Measurements from ENCODE around the gene RAE1.

The RAE1 gene, protein sequence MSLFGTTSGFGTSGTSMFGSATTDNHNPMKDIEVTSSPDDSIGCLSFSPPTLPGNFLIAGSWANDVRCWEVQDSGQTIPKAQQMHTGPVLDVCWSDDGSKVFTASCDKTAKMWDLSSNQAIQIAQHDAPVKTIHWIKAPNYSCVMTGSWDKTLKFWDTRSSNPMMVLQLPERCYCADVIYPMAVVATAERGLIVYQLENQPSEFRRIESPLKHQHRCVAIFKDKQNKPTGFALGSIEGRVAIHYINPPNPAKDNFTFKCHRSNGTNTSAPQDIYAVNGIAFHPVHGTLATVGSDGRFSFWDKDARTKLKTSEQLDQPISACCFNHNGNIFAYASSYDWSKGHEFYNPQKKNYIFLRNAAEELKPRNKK

DNA sequence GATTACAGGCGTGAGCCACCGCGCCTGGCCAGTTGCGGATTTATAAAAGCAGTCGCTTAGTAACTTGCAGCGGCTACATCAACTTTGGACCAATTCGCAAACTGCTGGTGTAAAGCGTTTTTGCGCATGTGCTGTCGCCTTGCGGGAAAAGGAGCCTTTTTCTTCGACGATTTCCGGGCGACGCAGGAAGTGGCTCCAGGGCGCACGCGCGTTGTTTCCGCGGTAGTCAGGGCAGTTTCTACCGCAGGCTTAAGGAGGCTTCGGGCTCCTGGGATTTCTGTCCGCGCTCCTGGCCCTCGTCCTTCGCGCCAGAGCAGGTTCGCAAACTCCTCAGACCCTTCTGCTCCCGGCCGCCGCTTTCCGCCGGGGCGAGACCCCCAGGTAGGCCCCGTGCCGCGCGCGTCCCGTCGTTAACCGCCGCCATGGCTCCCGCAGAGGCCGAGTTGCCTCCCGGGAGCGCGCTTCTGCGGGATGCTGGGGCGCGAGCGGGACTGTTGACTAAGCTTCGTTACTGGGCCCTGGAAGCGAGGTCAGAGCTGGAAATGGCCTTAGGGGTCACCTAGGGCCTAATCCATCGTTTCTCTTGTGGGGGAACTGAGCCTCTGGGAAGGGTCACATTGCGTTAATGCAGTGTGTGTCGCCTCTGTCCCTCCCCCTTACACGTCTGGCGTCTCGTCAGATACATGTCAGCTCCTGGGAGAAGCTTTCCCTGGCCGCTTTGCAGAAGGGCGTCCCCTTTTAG, at the start of gene RAE1:
TSS of gene RAE1 (plus strand) at position 214 of the 742 bp plus-strand sequence. CDS start 2,784 bp downstream, outside the sequence.
- peak; percentile 72 for DNase-seq

DNA sequence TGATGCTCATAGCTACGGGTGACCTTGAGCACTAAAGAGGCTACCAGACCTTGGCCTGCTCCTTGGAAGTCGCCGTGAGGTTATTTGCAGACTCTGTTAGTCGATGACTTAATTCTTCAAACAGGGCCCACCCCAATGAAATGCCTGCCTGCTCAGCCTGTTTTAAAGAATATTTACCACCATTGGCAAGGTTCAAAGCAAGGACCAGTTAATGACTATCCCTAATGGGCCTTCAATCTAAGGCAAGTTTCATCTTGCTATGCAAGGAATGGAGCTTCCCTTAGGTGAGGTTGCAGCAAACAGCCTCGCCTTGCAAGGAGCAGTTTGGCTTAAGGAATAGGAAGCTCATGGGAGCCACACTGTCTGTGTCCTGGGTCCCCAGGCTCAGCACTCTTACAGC, 44.3 kb upstream of the RAE1 start:
- no peak for DNase-seq

DNA sequence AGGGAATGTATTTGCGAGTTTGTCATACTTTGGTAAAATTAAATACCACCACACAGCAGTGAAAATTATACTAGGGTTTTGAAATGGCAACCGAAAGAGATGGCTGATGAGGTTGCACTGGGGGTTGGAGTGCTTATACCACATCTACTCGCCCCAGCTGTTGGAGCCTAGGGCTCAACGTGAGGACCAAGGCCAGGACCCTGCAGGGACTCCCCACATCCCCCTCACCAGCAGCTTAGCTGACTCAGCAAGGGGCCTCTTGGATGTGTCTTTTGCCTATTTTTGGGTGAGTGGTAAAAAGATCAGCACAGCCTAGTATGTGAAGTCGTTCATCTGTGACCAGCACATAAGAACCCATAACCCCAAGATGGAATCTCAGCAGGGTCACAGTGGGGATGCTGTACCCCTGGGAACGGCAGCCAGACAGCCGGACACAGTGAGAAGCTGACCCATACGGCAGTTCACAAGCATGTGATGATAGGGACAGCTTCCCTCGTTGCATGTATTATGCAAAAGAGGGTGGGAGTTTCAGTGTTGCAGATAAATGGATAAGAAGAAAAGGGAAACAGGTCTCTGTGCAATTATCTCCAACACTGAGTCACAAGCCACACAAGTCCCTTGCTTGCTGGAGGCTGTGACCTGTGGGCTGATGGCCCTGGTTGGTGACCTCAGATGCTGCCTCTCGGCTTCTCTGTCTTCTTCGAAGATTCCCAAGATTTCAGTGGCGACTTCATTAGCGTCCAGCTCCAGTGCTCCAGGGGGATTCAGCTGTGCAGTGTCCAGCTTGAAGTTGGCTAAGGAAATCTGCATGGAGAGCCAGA, 42.4 kb upstream of the RAE1 start:
- no peak for DNase-seq

DNA sequence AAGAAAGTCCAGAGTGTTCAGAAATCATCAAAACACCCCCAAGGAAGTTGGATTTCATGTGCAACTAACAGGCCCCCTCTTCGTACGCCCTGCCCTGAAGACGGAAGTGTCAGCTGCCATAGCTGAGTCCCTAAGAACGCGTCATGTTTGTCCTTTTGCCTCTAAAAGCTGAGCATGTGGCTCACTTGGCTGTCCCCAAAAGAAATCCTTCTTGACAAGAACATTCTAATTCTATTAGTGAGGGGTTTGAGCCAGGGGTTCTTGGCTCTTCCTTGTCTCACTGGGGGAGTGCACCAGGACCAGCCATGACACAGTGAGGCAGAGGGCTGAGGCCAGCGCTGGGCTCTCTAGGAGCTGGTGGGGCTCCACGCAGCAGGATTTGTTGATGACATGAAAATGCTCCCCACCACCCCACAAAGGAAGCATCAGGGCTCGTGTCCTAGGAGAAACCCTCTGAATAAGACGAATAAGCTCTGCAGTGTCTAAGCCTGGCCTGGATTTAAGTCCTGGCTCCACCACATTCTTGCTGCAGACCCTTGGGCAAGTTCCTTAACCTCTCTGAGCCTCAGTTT, 41.4 kb upstream of the RAE1 start:
- no peak for DNase-seq

DNA sequence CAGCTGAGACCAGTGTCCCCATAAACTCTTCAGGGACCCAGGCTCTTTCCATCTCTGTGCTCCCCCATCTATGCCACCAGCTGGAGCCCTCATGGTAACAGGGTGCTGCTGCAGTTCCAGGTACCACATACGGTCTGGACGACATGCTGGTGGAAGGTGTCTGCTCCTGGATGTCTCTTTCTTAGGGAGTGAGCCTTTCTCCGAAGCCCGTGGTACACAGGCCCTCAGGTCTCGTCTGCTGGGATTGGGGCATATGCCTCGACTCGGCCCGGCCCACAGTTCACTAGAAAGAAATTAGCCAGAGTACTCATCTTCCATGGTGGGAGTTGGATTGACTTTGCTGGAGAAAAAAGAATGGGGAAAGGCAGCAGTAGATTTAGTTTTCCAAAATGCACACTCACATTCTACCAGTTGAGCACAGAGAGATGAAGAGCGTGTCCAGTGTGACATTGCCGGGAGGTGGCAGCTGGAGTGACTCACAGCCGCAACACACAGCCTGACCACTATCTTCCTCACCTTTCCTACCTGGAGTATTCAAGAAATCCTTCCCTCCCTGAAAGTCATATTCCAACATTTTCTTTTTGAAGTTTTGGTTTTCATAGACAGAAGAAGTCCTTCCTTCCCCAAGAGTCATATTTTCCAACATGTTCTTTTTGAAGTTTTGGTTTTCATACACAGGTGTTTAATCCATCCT, 40.1 kb upstream of the RAE1 start:
- no peak for DNase-seq

DNA sequence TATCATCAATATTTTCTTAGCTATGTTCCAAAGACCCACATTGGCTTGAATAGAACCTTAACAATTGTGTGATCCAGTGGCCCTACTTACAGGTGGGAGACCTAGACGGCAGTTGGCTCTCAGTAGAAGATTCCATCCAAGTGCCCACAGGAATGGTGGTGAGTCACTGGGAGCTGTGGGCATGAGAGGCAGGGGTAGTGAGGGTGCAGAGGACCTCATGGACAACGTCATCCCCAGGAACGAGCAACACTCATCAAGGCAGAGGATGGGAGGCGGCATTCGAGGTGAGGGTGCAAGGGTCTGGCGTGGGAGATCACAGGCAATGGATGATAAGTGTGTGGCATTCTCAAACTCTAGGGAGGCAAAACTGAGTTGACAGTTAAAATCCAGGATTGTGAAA, 38.9 kb upstream of the RAE1 start:
- no peak for DNase-seq

DNA sequence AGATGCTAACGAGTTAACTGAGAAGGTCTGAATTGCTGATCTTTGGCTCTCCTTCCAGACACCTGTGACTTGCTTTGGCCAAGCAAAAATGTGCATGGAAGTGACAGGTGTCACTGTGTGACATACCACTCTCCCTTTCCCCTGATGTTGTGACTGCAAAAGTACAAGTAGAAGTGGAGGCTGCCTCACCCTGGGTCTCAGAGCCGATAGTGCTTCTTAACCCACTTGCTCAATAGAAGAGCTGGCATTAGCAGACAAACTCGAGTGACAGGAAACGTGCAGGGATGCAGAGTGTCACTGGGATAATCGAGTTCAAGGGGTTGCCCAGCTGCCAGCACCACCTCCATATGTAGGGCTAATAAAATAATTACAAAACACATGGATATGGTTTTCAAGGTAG, 37.8 kb upstream of the RAE1 start:
- DNase-seq = no peak

DNA sequence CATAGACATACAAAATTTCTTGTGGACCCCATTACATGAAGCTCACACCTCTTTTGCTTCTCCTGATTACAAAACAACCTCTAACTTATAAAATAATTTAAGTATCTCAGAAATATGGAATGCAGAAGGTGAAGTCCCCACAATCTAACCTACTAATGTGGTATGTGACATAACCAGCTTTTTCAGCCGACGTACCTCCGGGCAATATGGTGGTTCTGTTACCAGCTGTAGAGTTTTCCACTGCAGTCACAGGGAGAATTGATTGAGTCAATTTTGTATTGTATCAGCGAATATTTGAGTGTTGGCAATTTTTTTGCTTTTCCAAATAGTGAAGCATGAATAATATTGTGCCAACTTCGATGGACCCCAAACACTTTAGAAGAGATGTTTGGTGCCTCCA, 37.1 kb upstream of the RAE1 start:
- DNase-seq = no peak

DNA sequence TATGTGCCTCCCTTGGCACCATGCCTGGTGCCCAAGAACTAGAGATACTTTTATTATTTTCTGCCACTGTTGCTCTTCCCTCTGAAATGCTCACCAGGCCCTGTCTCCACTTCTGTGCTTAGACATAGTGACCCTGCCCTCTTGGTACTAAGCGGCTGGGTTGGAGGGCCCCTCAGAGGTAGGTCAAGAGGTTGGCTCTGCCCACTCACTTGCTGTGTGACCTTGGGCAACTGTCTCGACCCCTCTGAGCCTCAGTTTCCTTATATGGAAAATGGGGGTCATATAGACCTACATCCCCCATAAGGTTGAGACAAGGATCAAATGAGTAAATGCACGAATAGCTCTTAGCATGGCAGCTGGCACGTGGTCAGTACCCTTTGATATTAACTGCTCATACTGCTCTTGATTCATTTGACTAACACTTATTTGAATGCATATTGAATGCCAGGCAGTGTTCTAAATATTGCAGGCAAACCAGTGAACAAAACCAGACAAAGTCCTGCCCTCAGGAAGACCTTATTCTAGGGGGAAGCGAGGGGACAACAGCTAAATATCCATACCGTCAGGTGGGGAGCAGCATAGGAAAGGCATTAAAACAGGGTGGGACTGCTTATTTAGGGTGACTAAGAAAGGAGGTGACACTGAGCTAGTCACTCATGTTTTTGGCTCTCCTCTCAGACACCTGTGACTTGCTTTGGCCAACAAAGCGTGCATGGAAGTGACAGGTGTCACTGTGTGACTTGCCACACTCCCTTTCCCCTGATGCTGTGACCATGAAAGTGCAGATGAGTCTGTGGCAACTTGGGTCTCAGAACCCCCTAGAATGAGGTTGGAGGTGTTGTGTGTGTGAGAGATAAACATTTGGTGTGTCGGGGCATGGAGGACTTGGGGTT, 35.7 kb upstream of the RAE1 start:
- DNase-seq = no peak

DNA sequence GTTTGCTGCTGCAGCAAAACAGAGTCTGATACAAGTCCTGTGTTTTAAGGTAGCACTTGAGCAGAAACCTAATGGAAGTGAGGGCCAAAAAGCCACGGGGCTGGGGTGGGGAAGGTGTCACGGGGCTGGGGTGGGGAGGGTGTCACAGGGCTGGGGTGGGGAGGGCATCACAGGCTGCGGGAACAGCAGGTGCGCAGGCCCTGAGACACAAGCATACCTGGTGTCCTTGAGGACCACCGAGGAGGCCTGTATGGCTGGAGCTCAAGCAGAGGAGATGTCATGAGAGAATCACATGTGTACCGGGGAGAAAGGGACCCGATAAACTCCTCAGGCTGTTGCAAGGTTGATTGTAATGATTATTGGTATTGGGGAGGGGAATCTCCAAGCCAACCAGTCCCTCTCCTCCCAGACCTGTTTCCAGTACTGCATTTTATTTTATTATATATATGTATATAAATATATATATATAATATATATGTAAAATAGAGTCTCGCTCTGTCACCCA, 35.0 kb upstream of the RAE1 start:
- DNase-seq = no peak

DNA sequence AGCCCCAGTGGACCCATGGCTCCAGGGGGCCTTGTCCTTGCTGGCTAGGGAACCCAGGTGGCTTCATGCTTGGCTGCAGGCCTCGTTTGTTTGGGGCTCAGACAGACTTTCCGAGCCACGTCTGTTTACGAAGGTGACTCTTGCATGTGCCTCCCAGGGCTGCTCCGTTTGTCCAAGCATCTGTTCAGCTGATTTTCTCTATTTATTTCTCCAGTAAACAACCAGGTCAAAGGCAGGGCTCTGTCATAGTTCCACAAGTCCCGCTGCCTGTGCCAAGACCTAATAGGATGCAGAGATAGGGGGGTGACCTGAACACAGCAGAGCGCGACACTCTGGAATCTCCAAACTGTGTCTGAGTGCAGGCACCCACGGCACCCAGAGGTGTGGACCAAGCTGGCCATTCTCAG, 34.3 kb upstream of the RAE1 start:
- DNase-seq = no peak

DNA sequence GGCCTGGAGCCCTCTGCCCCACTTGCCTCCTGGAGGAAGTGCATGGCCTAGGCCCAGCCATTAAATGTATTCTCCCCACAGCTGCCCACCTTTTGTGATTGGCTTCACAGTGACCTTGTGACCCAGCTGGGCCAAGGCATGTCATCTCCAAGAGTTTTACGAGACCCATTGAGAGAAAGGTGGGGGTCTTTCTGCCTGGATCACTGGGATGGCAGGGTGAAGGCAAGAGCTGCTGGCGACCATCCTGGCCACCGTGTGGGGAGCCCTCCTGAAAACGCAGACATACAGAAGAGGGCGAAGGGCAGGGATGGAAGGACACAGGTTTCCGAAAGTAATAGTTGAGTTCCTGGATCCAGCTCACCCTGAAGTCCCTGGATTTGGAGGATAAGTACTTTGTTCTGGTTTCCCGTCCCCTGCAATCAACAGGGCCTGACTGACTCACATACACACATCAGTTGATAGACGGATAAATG, 33.7 kb upstream of the RAE1 start:
- no peak for DNase-seq

DNA sequence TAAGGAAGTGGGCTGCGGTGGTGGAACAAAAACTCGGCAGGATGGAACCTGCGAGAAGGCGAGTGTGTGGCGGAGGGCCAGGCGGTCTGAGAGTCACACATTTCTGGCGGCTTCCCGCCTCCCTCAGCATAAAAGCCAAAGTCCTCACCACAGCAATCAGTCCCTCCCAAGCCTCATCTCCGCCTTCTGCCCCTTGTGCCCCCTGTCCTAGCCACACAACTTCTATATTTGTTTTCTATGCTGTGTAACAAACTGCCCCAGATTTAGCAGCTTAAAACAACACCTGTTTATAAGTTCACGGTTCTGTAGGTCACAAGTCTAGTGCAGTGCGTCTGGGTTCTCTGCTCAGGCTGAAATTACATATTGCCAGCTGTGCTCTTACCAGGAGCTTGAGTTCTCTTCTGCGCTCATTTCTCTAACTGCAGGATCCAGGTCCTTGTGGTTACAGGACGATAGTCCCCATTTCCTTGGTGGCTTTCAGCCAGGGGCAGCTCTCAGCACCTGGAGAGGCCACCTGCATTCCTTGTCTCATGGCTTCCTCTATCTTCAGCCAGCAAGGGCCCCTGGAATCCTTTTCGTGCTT, 33.2 kb upstream of the RAE1 start:
- no peak for DNase-seq

DNA sequence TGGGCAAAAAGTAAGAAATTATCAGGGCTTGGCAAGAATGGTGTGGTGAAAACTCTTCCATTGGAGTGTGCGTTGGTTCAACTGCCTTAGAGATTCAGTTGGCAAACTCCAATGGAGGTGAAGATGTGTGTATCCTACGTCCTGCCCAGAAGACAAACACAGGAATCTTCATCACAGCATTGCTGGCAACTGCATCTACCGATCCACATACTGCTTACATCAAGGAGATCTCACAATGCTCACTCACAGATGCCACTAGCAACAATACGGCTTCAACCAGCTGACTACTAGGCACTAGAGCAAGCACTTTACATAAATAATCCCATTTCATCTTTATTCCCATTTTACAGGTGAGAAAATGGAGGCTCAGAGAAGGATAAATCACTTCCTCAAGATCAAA, 31.5 kb upstream of the RAE1 start:
- DNase-seq = no peak

DNA sequence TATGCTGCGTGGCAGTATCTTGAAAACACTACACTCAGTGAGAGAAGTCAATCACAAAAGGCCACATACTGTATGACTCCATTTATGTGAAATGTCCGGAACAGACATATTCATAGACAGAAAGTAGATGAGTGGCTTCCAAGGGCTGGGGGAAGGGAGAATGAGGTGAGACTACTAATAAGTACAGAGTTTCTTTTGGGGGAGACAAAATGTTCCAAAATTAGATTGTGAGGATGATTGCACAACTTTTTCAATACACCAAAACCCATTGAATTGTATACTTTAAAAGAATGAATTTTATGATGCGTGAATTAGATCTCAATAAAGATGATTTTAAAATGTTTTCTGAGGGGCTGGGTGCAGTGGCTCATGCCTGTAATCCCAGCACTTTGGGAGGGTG, 30.7 kb upstream of the RAE1 start:
- DNase-seq = no peak

DNA sequence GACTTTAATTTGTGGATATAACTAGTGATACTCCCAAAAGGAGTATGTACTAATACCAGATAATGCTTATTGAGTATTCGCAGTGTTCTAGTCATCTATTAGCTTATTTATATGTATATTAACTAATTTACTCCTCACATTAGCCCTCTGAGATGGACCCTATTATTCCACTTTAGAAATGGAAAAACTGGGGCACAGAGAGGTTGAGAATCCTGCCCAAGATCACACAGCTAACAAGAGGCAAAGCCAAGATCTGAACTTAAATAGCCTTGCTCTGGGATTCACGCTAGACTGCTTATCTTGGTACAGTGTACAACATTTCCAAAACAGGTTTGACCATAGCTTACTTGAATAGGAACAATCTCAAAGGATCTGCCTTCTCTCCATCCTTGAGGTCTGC, 29.9 kb upstream of the RAE1 start:
- DNase-seq = no peak

DNA sequence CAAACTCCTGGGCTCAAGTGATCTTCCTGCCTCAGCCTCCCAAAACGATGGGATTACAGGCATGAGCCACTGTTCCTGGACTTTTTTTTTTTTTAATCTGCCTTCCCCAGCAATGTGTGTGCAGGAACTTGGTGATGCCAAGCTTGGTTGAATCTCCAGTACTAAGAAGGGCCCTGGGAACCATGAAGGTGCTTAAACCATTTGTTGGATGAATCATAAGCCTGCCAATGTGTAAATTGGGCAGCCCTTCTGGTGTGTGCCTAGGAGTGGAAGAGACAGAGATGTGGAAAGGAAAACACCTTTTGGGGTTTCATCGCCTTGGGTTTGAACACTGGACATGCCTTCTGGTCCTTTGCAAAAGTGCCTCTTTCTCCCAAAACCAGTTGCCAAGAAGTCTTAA, 28.6 kb upstream of the RAE1 start:
- no peak for DNase-seq

DNA sequence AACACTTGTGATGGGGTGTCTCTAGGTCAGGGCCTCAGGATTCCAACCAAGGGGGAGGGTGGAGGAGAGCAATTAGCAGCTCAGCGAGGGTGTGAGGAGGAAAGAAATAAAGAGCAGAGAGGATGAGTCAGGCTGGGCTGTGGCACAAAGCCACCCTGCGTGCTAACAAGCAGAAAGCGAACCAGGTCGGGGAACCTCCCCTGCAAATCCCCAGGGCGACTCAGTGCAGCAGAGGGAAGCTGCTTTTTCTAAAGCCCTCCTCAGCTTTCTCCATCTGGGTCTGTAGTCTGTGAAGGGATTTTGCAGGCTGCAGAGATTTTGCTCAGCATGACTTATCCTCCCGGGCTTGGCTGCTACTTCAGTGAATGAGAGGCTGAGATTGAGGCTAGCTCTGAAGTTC, 28.0 kb upstream of the RAE1 start:
- no peak for DNase-seq

DNA sequence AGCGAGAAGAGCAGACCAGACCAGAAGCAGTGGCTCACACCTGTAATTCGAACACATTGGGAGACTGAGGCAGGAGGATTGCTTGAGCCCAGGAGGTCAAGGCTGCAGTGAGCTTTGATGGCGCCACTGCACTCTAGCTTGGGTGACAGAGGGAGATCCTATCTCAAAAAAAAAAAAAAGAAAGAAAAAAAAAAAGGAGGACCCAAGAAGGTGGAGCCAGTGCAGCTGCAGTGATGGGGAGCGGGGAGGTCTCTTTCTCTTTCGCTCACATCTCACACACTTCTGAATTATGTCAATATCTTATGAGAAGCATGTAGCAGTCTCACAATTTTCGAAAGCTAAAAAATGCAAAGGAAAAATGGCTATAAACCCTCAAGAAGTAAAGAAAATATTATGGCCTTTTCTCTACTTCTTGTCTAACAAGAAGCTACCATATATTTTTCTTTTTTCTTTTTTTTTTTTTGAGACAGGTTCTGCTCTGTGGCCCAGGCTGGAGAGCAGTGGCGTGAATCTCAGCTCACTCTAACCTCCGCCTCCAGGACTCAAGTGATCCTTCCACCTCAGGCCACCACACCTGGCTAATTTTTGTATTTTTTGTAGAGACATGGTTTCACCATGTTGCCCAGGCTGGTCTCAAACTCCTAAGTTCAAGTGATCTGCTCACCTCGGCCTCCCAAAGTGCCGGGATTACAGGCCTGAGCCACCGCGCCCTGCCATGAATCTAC, 25.3 kb upstream of the RAE1 start:
- no peak for DNase-seq

Measured in SIG-M5 (cell line).